OCI-LY7 (cell line): ENCODE results near the gene TMEM151B. TPM values are rescaled to one million over a fixed set of nuclear protein-coding genes. Genes with fewer than 3 reads are reported as not detected.
"Not testable (repeated sequence)": the region's sequence is repeated elsewhere in the genome, so short reads cannot be mapped to it uniquely, and the experiment has no call there.

Experiments used
- BruUV-seq: library from RNA; stranded (reverse); fragments of 400-500 nt; replicated peaks from 2 replicates; lab custom pipeline; 2021; lab: Mats Ljungman, UMichigan
- CTCF ChIA-PET: fragments of 300-600 bp; sonication (Branson Sonifier 250); formaldehyde crosslinking; loops from one replicate; lab custom pipeline; 2022; ENCODE audit warnings: antibody characterized with exemption; ENCODE audit not compliant: unreplicated experiment; lab: Charles Lee
- POLR2A ChIA-PET: fragments of 300-600 bp; sonication (Branson Sonifier 250); formaldehyde crosslinking; loops from one replicate; lab custom pipeline; 2022; ENCODE audit warnings: antibody characterized with exemption; lab: Charles Lee
- DNase-seq: peaks from one replicate; pipeline ENCODE4 v3.0.0-alpha.2; 2015; ENCODE audit warnings: low spot score
- H2AFZ ChIP-seq: fragments of 200-600 bp; sonication (generic), shearing (Covaris generic); 2 replicates; pipeline ENCODE4 v1.6.1; 2014; ENCODE audit warnings: mild to moderate bottlenecking, antibody characterized with exemption, low read length, moderate library complexity
- H3K27ac ChIP-seq: fragments of 200-600 bp; sonication (generic); 2 replicates; pipeline ENCODE4 v1.5.1; 2014; ENCODE audit warnings: mixed run types, low read depth, mild to moderate bottlenecking, moderate library complexity, low read length, inconsistent platforms; ENCODE audit not compliant: poor library complexity, severe bottlenecking
- H3K36me3 ChIP-seq: fragments of 200-600 bp; sonication (generic); 2 replicates; pipeline ENCODE4 v1.6.1; 2014; ENCODE audit warnings: mild to moderate bottlenecking, antibody characterized with exemption, low read length, moderate library complexity, mixed read lengths; ENCODE audit not compliant: insufficient read depth
- H3K4me1 ChIP-seq: fragments of 200-600 bp; sonication (generic); 2 replicates; pipeline ENCODE4 v1.5.1; 2014; ENCODE audit warnings: mild to moderate bottlenecking, low read length; ENCODE audit not compliant: insufficient read depth, poor library complexity, severe bottlenecking
- H3K4me2 ChIP-seq: fragments of 200-600 bp; sonication (generic); 2 replicates; pipeline ENCODE4 v1.6.1; 2014; ENCODE audit warnings: mild to moderate bottlenecking, low read length
- H3K4me3 ChIP-seq: fragments of 200-600 bp; sonication (generic); 2 replicates; pipeline ENCODE4 v1.5.1; 2014; ENCODE audit warnings: mild to moderate bottlenecking, low read depth, low read length; ENCODE audit not compliant: poor library complexity, severe bottlenecking
- H3K79me2 ChIP-seq: fragments of 200-600 bp; sonication (generic); 2 replicates; pipeline ENCODE4 v1.6.1; 2016; ENCODE audit warnings: low read depth, mild to moderate bottlenecking, low read length, moderate library complexity, mixed read lengths; ENCODE audit not compliant: insufficient read depth
- H3K9me2 ChIP-seq: fragments of 200-600 bp; sonication (generic); 2 replicates; pipeline ENCODE4 v1.6.1; 2016; ENCODE audit warnings: mild to moderate bottlenecking, low read length, mixed read lengths; ENCODE audit not compliant: insufficient read depth
- H3K9me3 ChIP-seq: fragments of 200-600 bp; sonication (generic); 2 replicates; pipeline ENCODE4 v1.6.1; 2014; ENCODE audit warnings: mild to moderate bottlenecking, mixed run types, low read length, mixed read lengths
- H4K20me1 ChIP-seq: fragments of 200-600 bp; sonication (generic); 2 replicates; pipeline ENCODE4 v1.6.1; 2014; ENCODE audit warnings: mild to moderate bottlenecking, antibody characterized with exemption, low read length, moderate library complexity, mixed read lengths; ENCODE audit not compliant: insufficient read depth
- CTCF ChIP-seq: fragments of 200-600 bp; sonication (generic); conservative IDR thresholded peaks from 2 replicates; pipeline ENCODE4 v1.5.1; 2014; ENCODE audit warnings: mild to moderate bottlenecking, antibody characterized with exemption, low read length, moderate library complexity, mixed read lengths
- EZH2phosphoT487 ChIP-seq: fragments of 200-600 bp; sonication (generic); IDR thresholded peaks from 2 replicates; pipeline ENCODE4 v1.6.1; 2018; ENCODE audit warnings: low read depth, borderline replicate concordance, mild to moderate bottlenecking, mixed run types, antibody characterized with exemption, low read length, moderate library complexity, mixed read lengths
- intact Hi-C: fragments of 100-400 bp; cut with micrococcal nuclease; formaldehyde crosslinking; loops from one replicate; pipeline ENCODE4 v1.10.0; 2022; ENCODE audit not compliant: unreplicated experiment
- total RNA-seq, 2 experiments: library from RNA; depleted of rRNA in 1 of 2; stranded (reverse); fragments of >200 nt in 1 of 2; shearing (Covaris generic) in 1 of 2; gene quantifications; 2 replicates each; pipeline ENCODE4 v1.2.3, GENCODE V29; 2014 to 2022

Gene TMEM151B
- total RNA-seq, 2 experiments from 2014 or later = 0.15 TPM; not detected in 1

GRCh38 chr6:44349904-44350649, 79.8 kb downstream of the TMEM151B start:
- Histone ChIP-seq H3K36me3 (no peaks in the 10 kb centered on the region), H3K9me3 (no peaks in the 10 kb centered on the region), H4K20me1 (no peaks in the 10 kb centered on the region), H3K9me2 (no peaks in the 10 kb centered on the region), H3K4me3 (no peak overlapping the region), H3K4me1 (no peaks in the 10 kb centered on the region), H2AFZ (no peak overlapping the region), H3K79me2 (no peaks in the 10 kb centered on the region), H3K27ac (no peak overlapping the region), H3K4me2 (no peak overlapping the region)
- TF ChIP-seq CTCF = no peak
- TF ChIP-seq EZH2phosphoT487 = no peak
- no peak for DNase-seq
- CTCF ChIA-PET = no interaction called here
- BruUV-seq = no TSS peak
- POLR2A ChIA-PET = interaction anchor here (0.7 kb wide), 1 partner anchor 125 kb away, joined by 4 read pairs; no protein-coding TSS in a partner anchor
- intact Hi-C loops = no loop called here

- BruUV-seq, CTCF ChIA-PET: not testable (repeated sequence)
- POLR2A ChIA-PET = interaction anchor here (0.7 kb wide), 1 partner anchor 125 kb away, joined by 4 read pairs; no protein-coding TSS in a partner anchor
Observed at GRCh38 chr6:44350650-44350994, 80.4 kb downstream of the TMEM151B start.

DNA sequence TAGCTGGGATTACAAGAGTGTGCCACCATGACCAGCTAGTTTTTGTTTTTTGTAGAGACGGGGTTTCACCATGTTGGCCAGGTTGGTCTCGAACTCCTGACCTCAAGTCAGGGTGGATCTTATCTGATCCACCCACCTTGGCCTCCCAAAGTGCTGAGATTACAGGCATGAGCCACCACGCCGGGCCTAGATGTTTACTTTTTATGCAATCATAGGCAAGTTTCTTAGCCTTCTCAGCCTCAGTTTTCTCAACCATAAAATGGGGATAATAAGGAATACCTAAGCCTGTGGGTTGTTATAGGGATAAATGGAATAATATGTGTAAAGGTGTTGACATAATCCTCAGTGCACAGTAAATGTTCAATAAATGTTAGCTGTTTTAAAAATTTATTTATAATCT, 82.0 kb downstream of the TMEM151B start:
- CTCF ChIA-PET = no interaction called here
- Histone ChIP-seq H3K4me3 (no peak overlapping the region), H3K4me2 (no peak overlapping the region), H3K4me1 (no peaks in the 10 kb centered on the region), H3K79me2 (no peaks in the 10 kb centered on the region), H3K27ac (no peak overlapping the region), H4K20me1 (no peaks in the 10 kb centered on the region), H2AFZ (no peak overlapping the region), H3K9me3 (no peaks in the 10 kb centered on the region), H3K9me2 (no peaks in the 10 kb centered on the region), H3K36me3 (no peaks in the 10 kb centered on the region)
- POLR2A ChIA-PET = interaction anchor here (0.8 kb wide), 1 partner anchor 10 kb away, joined by 3 read pairs; the partner anchor contains the start of gene SPATS1
- no peak for TF ChIP-seq EZH2phosphoT487
- TF ChIP-seq CTCF = no peak
- BruUV-seq = no TSS peak
- intact Hi-C loops = no loop called here
- DNase-seq = no peak

More at GRCh38 chr6:44350650-44350994, 80.4 kb downstream of the TMEM151B start:
- DNase-seq, H3K4me1 ChIP-seq, H3K4me2 ChIP-seq, H2AFZ ChIP-seq, intact Hi-C loops, H3K79me2 ChIP-seq, H3K9me2 ChIP-seq, H3K27ac ChIP-seq, H4K20me1 ChIP-seq, H3K36me3 ChIP-seq, H3K4me3 ChIP-seq, H3K9me3 ChIP-seq: not testable (repeated sequence)
